ENCODE data around the gene HSPBP1.

Gene HSPBP1

GRCh38 chr19:55241935-55242464, 37.9 kb downstream of the HSPBP1 start:
- H3K9me3 ChIP-seq (ENCODE audit: low read length): no peaks in the 10 kb centered on the region
- H3K36me3 ChIP-seq (ENCODE audit: insufficient read depth, low read length): peaks cover 81% of the 10 kb centered on the region
- no peak overlapping the region for H2AFZ ChIP-seq (ENCODE audit: low read depth, low read length)
- no peaks in the 10 kb centered on the region for H3K4me1 ChIP-seq (ENCODE audit: insufficient read depth, low read length)
- no peaks in the 10 kb centered on the region for H3K27me3 ChIP-seq (ENCODE audit: insufficient read depth, low read length)
- no peak overlapping the region for H3K4me3 ChIP-seq (ENCODE audit: low read length)

GRCh38 chr19:55241143-55241934, 38.6 kb downstream of the HSPBP1 start:
- no peaks in the 10 kb centered on the region for H3K4me1 ChIP-seq (ENCODE audit: insufficient read depth, low read length)
- H3K27me3 ChIP-seq (ENCODE audit: insufficient read depth, low read length): no peaks in the 10 kb centered on the region
- H3K4me3 ChIP-seq (ENCODE audit: low read length): no peak overlapping the region
- H3K9me3 ChIP-seq (ENCODE audit: low read length): no peaks in the 10 kb centered on the region
- no peak overlapping the region for H2AFZ ChIP-seq (ENCODE audit: low read depth, low read length)
- peaks cover 82% of the 10 kb centered on the region for H3K36me3 ChIP-seq (ENCODE audit: insufficient read depth, low read length)

- Histone ChIP-seq H3K36me3 (ENCODE audit: insufficient read depth, low read length) (peaks cover 85% of the 10 kb centered on the region), H3K9me3 (ENCODE audit: low read length) (no peaks in the 10 kb centered on the region)
Observed at GRCh38 chr19:55240713-55241020, 39.2 kb downstream of the HSPBP1 start.

GRCh38 chr19:55239004-55239403, 40.9 kb downstream of the HSPBP1 start:
- Histone ChIP-seq H2AFZ (ENCODE audit: low read depth, low read length) (no peak overlapping the region), H3K9me3 (ENCODE audit: low read length) (no peaks in the 10 kb centered on the region), H3K4me3 (ENCODE audit: low read length) (no peak overlapping the region), H3K4me1 (ENCODE audit: insufficient read depth, low read length) (no peaks in the 10 kb centered on the region), H3K36me3 (ENCODE audit: insufficient read depth, low read length) (peaks cover 82% of the 10 kb centered on the region), H3K27me3 (ENCODE audit: insufficient read depth, low read length) (no peaks in the 10 kb centered on the region)

More at GRCh38 chr19:55240713-55241020, 39.2 kb downstream of the HSPBP1 start:
- no peaks in the 10 kb centered on the region for H3K4me1 ChIP-seq (ENCODE audit: insufficient read depth, low read length)
- H3K27me3 ChIP-seq (ENCODE audit: insufficient read depth, low read length): no peaks in the 10 kb centered on the region
- no peak overlapping the region for H2AFZ ChIP-seq (ENCODE audit: low read depth, low read length)
- no peak overlapping the region for H3K4me3 ChIP-seq (ENCODE audit: low read length)

GRCh38 chr19:55238030-55238429, 41.9 kb downstream of the HSPBP1 start:
- Histone ChIP-seq H2AFZ (ENCODE audit: low read depth, low read length) (no peak overlapping the region), H3K4me3 (ENCODE audit: low read length) (no peak overlapping the region), H3K9me3 (ENCODE audit: low read length) (no peaks in the 10 kb centered on the region), H3K36me3 (ENCODE audit: insufficient read depth, low read length) (peaks cover 79% of the 10 kb centered on the region), H3K4me1 (ENCODE audit: insufficient read depth, low read length) (no peaks in the 10 kb centered on the region), H3K27me3 (ENCODE audit: insufficient read depth, low read length) (no peaks in the 10 kb centered on the region)

- Histone ChIP-seq H3K9me3 (ENCODE audit: low read length) (no peaks in the 10 kb centered on the region), H2AFZ (ENCODE audit: low read depth, low read length) (no peak overlapping the region), H3K36me3 (ENCODE audit: insufficient read depth, low read length) (peaks cover 76% of the 10 kb centered on the region), H3K4me3 (ENCODE audit: low read length) (no peak overlapping the region), H3K4me1 (ENCODE audit: insufficient read depth, low read length) (no peaks in the 10 kb centered on the region), H3K27me3 (ENCODE audit: insufficient read depth, low read length) (no peaks in the 10 kb centered on the region)
Observed at GRCh38 chr19:55232986-55233385, 46.9 kb downstream of the HSPBP1 start.

GRCh38 chr19:55232286-55232602, 47.7 kb downstream of the HSPBP1 start:
- Histone ChIP-seq H3K9me3 (ENCODE audit: low read length) (no peaks in the 10 kb centered on the region), H2AFZ (ENCODE audit: low read depth, low read length) (no peak overlapping the region), H3K4me1 (ENCODE audit: insufficient read depth, low read length) (no peaks in the 10 kb centered on the region), H3K4me3 (ENCODE audit: low read length) (no peak overlapping the region), H3K36me3 (ENCODE audit: insufficient read depth, low read length) (peaks cover 77% of the 10 kb centered on the region), H3K27me3 (ENCODE audit: insufficient read depth, low read length) (no peaks in the 10 kb centered on the region)

GRCh38 chr19:55231391-55232285, 48.3 kb downstream of the HSPBP1 start:
- Histone ChIP-seq H3K4me3 (ENCODE audit: low read length) (no peak overlapping the region), H2AFZ (ENCODE audit: low read depth, low read length) (no peak overlapping the region), H3K36me3 (ENCODE audit: insufficient read depth, low read length) (peaks cover 74% of the 10 kb centered on the region), H3K27me3 (ENCODE audit: insufficient read depth, low read length) (no peaks in the 10 kb centered on the region), H3K9me3 (ENCODE audit: low read length) (no peaks in the 10 kb centered on the region), H3K4me1 (ENCODE audit: insufficient read depth, low read length) (no peaks in the 10 kb centered on the region)

- H2AFZ ChIP-seq (ENCODE audit: low read depth, low read length): no peak overlapping the region
- no peaks in the 10 kb centered on the region for H3K4me1 ChIP-seq (ENCODE audit: insufficient read depth, low read length)
- H3K27me3 ChIP-seq (ENCODE audit: insufficient read depth, low read length): no peaks in the 10 kb centered on the region
- H3K4me3 ChIP-seq (ENCODE audit: low read length): no peak overlapping the region
- peaks cover 66% of the 10 kb centered on the region for H3K36me3 ChIP-seq (ENCODE audit: insufficient read depth, low read length)
- no peaks in the 10 kb centered on the region for H3K9me3 ChIP-seq (ENCODE audit: low read length)
Observed at GRCh38 chr19:55230780-55231179, 49.1 kb downstream of the HSPBP1 start.

GRCh38 chr19:55230329-55230728, 49.6 kb downstream of the HSPBP1 start:
- H3K36me3 ChIP-seq (ENCODE audit: insufficient read depth, low read length): peaks cover 65% of the 10 kb centered on the region
- no peaks in the 10 kb centered on the region for H3K27me3 ChIP-seq (ENCODE audit: insufficient read depth, low read length)
- H3K4me3 ChIP-seq (ENCODE audit: low read length): no peak overlapping the region
- H2AFZ ChIP-seq (ENCODE audit: low read depth, low read length): no peak overlapping the region
- no peaks in the 10 kb centered on the region for H3K4me1 ChIP-seq (ENCODE audit: insufficient read depth, low read length)
- H3K9me3 ChIP-seq (ENCODE audit: low read length): no peaks in the 10 kb centered on the region

- no peaks in the 10 kb centered on the region for H3K4me1 ChIP-seq (ENCODE audit: insufficient read depth, low read length)
- H2AFZ ChIP-seq (ENCODE audit: low read depth, low read length): no peak overlapping the region
- H3K27me3 ChIP-seq (ENCODE audit: insufficient read depth, low read length): no peaks in the 10 kb centered on the region
- H3K36me3 ChIP-seq (ENCODE audit: insufficient read depth, low read length): peaks cover 61% of the 10 kb centered on the region
- no peaks in the 10 kb centered on the region for H3K9me3 ChIP-seq (ENCODE audit: low read length)
- no peak overlapping the region for H3K4me3 ChIP-seq (ENCODE audit: low read length)
Observed at GRCh38 chr19:55229789-55230182, 50.1 kb downstream of the HSPBP1 start.

GRCh38 chr19:55229145-55229788, 50.6 kb downstream of the HSPBP1 start:
- Histone ChIP-seq H3K36me3 (ENCODE audit: insufficient read depth, low read length) (peaks cover 56% of the 10 kb centered on the region), H3K9me3 (ENCODE audit: low read length) (no peaks in the 10 kb centered on the region), H3K4me1 (ENCODE audit: insufficient read depth, low read length) (no peaks in the 10 kb centered on the region), H3K4me3 (ENCODE audit: low read length) (no peak overlapping the region), H2AFZ (ENCODE audit: low read depth, low read length) (no peak overlapping the region), H3K27me3 (ENCODE audit: insufficient read depth, low read length) (no peaks in the 10 kb centered on the region)
